PFSK-1 (cell line): ENCODE results near the gene TMEM40.

ENCODE experiments used
- FOXP2 ChIP-seq: optimal IDR thresholded peaks from 2 replicates; pipeline ENCODE3; 2011; ENCODE audit warnings: borderline replicate concordance, control low read depth, inconsistent platforms; ENCODE audit not compliant: insufficient read depth; ENCODE audit errors: extremely low read length, extremely low read depth
- POLR2AphosphoS5 ChIP-seq: IDR thresholded peaks from 2 replicates; pipeline ENCODE4 v1.6.1; 2012; ENCODE audit warnings: low read depth, mild to moderate bottlenecking, control low read depth, low read length, moderate library complexity
- REST ChIP-seq, 2 experiments: IDR thresholded peaks; 2 replicates each; pipeline versions ENCODE4 v1.6.1 to v1.8.0; 2011 to 2012; ENCODE audit warnings: low read depth in 2 of 2, low read length in 2 of 2, control low read depth in 1 of 2, inconsistent platforms in 1 of 2, mild to moderate bottlenecking in 1 of 2, moderate library complexity in 1 of 2; ENCODE audit not compliant: insufficient read depth in 1 of 2
- SIN3A ChIP-seq: IDR thresholded peaks from 2 replicates; pipeline ENCODE4 v1.6.1; 2012; ENCODE audit warnings: mild to moderate bottlenecking, low read length, moderate library complexity, borderline replicate concordance; ENCODE audit not compliant: insufficient read depth
- TAF1 ChIP-seq: IDR thresholded peaks from 2 replicates; pipeline ENCODE4 v1.6.1; 2012; ENCODE audit warnings: low read length, control low read depth, borderline replicate concordance; ENCODE audit not compliant: insufficient read depth

Gene TMEM40

DNA sequence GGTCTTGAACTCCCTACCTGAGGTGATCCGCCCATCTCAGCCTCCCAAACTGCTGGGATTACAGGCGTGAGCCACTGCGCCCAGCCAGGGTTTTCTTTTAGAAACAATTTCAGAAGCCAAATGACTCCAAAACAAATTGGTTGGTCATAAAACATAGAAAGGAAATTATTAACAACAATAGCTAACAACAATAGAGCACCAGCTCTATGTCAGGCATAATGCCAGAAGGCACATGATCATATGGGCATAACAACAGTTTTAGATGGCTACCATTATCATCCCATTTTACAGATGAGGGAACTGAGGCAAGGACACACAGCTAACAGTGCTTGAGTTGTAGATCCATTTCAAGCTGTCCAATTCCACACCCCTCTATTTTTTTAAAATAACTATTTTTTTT is 73.0 kb downstream of the TMEM40 start:
- TF ChIP-seq REST (IDR thresholded peaks at IDR 0.05; ENCODE audit: insufficient read depth in 1 of 2, low read depth in 2 of 2, low read length in 2 of 2), result no peak
- TF ChIP-seq FOXP2, result no peak
- no peak for TF ChIP-seq SIN3A
- TF ChIP-seq TAF1, result no peak
- no peak for TF ChIP-seq POLR2AphosphoS5
